SU-DHL-6 (cell line): ENCODE data around the gene KRT32.

ENCODE experiments used
- CTCF ChIP-seq: fragments of 200-600 bp; sonication (generic); IDR thresholded peaks from one replicate; pipeline ENCODE4 v1.5.1; 2017; ENCODE audit warnings: antibody characterized with exemption, mild to moderate bottlenecking, low read length, moderate library complexity; ENCODE audit not compliant: insufficient read depth, poor library complexity, severe bottlenecking
- EZH2phosphoT487 ChIP-seq: fragments of 200-600 bp; sonication (generic), shearing (Covaris generic); conservative IDR thresholded peaks from 2 replicates; pipeline ENCODE4 v1.6.1; 2018; ENCODE audit warnings: mild to moderate bottlenecking, antibody characterized with exemption, low read length, moderate library complexity, mixed read lengths

- TF ChIP-seq CTCF (no peak), EZH2phosphoT487 (no peak)
Observed at GRCh38 chr17:41413982-41414381, 53.2 kb downstream of the KRT32 start.
